ENCODE results near the gene ACTL7A. TPM values are rescaled to one million over a fixed set of nuclear protein-coding genes. Genes with fewer than 3 reads are reported as not detected.

ACTL7A gene
- total RNA-seq, 8 experiments from 2014 or later: 0.05 to 0.73 (median 0.25) TPM; not detected in 1

Other genes starting within 250 kb of the ACTL7A start
- under 1 TPM in 7 of 8 experiments, not detected in 1; 0.05 to 0.57 (median 0.20) TPM for gene ACTL7B, start 6.3 kb upstream of the ACTL7A start, total RNA-seq
- gene ELP1, start 71.9 kb downstream of the ACTL7A start, total RNA-seq: 10 to 100 TPM; 22.8 to 50.4 (median 36.2) TPM
- gene ABITRAM, start 72.1 kb downstream of the ACTL7A start, total RNA-seq: 10 to 100 TPM in 7 of 8 experiments, 1 to 10 TPM in 1; 9.8 to 23.4 (median 15.4) TPM
- gene CTNNAL1, start 151.2 kb downstream of the ACTL7A start, total RNA-seq: 10 to 100 TPM; 16.3 to 34.7 (median 19.5) TPM

Data from motor neuron (in vitro differentiated cells).